ENCODE measurements around the gene TUBB4A.

GRCh38 chr19:6481541-6482342 is 20.4 kb downstream of the TUBB4A start, which contains the start of gene DENND1C:
- TF ChIP-seq, protein P1, sequence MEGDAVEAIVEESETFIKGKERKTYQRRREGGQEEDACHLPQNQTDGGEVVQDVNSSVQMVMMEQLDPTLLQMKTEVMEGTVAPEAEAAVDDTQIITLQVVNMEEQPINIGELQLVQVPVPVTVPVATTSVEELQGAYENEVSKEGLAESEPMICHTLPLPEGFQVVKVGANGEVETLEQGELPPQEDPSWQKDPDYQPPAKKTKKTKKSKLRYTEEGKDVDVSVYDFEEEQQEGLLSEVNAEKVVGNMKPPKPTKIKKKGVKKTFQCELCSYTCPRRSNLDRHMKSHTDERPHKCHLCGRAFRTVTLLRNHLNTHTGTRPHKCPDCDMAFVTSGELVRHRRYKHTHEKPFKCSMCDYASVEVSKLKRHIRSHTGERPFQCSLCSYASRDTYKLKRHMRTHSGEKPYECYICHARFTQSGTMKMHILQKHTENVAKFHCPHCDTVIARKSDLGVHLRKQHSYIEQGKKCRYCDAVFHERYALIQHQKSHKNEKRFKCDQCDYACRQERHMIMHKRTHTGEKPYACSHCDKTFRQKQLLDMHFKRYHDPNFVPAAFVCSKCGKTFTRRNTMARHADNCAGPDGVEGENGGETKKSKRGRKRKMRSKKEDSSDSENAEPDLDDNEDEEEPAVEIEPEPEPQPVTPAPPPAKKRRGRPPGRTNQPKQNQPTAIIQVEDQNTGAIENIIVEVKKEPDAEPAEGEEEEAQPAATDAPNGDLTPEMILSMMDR (IDR thresholded peaks at IDR 0.05): peak; percentile 80
- TF ChIP-seq EZH2 (IDR thresholded peaks at IDR 0.05) (no peak), EZH2phosphoT487 (IDR thresholded peaks at IDR 0.05) (no peak)
